HG02870 (cell line): ENCODE measurements around the gene PADI2.
"Not testable (repeated sequence)": the region's sequence is repeated elsewhere in the genome, so short reads cannot be mapped to it uniquely, and the experiment has no call there.

Experiments
- ATAC-seq: cut with Tn5 transposase; IDR thresholded peaks from one replicate; pipeline ENCODE4 v1.9.1; 2021; ENCODE audit warnings: mild to moderate bottlenecking, moderate library complexity; ENCODE audit not compliant: unreplicated experiment

Gene PADI2

GRCh38 chr1:17086751-17087150 lies 32.5 kb downstream of the PADI2 start:
- no peak for ATAC-seq

DNA sequence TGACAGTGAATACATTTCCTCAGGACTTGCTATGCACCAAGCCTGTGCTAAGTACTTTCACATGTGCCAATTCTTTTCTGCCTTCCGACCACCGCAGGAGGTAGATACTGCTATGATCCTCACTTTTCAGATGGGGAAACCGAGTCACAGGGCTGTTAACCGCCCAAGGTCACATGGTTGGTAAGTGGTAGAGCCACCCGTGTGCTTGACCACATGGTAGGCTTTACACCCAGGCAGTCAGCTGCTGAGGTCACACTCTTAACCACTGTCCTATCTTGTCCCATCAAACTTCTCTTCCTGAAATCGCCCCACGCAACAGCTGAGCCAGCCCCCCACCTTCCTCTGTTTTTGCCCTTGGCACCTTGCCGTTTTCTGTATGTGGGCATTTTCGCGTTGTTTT lies 34.5 kb downstream of the PADI2 start:
- no peak for ATAC-seq

DNA sequence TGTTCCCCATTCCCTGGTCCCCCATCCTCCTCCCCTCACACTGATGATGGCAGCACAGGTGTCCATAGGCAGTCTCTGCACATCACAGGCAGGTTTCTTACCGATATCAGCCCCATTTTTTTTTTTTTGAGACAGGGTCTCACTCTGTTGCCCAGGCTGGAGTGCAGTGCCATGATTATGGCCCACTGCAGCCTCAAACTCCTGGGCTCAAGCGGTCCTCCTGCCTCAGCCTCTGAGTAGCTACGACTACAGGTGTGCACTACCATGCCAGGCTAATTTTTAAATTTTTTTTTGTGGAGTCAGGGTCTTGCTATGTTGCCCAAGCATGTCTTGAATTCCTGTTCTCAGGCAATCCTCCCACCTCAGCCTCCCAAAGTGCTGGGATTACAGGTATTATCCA lies 36.5 kb downstream of the PADI2 start:
- ATAC-seq = no peak

DNA sequence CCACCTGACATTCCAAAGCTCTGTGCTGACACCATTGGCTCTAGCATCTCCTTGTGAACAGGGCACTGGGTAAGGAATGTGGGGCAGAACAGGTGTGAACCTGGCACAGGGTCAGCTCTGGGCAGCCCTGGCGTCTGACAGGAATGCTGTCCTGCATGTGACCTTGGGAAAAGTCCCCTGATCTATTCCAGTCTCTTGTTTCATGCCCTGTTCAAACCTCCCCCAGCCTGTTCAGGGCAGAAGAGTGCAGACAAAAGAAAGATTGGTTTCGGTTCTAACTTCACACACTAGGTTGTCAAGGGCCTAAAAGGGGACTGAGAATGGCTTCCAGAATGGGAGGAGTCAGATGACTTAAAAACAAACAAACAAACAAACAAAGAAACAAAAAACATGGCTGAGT lies 37.8 kb downstream of the PADI2 start:
- ATAC-seq = no peak

GRCh38 chr1:17080880-17081279 lies 38.4 kb downstream of the PADI2 start:
- no peak for ATAC-seq

- ATAC-seq = no peak
These were observed 39.0 kb downstream of the PADI2 start for GRCh38 chr1:17080085-17080759.

GRCh38 chr1:17078991-17079868 lies 40.0 kb downstream of the PADI2 start:
- no peak for ATAC-seq

DNA sequence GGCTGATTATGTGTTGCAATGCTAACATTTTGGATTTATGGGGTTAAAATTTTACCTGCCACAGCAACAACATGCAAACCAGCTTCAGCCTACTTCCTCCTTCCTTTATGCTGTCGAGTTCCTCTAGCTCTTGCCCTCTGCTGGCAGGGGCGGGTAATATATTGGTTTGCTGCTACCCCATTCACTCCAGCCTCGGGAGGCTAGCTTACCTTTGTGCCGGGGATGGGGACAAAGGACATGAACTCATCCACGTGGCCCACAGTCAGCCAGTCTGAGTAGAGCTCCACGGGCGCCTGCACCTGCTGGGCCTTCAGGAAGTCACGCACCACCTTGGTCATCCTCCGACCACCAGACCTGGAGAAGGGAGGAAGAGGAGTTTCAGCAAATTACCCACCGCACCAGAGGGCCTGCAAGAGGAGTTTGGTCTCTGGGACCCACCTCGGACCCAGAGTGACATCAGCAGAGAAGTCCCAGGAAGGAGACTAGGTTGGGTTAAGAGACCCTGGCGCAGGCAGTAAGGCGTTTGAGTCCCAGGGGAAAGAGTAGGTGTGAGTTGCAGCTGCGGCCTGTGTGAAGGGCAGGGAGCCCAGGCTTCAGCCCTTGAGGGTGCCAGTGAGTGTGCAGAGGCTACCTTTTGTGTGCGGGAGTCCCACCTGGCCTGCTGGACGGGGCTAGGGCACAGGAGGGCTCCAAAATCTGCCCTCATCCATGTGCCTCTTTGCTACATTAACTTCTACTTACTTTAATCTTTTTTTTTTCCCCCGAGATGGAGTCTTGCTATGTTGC lies 43.6 kb downstream of the PADI2 start:
- ATAC-seq = no peak

GRCh38 chr1:17071794-17072193 lies 47.5 kb downstream of the PADI2 start:
- no peak for ATAC-seq

DNA sequence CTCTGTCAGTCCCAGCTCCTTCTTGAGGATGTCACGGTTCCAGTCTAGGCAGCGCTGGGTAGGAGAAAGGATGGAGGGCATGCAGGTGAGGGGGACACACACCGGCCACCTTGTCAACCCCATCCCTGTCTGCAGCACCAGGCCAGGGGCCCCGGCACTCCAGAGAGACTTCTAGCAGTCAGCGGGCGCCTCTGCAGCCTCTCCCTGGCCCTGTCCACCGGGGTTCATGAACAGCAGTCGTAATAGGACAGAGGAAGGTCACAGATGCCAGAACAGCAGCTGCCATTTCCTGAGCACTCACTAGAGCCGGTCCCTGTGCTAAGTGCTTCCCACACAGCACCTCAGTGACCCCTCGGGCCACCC lies 49.1 kb downstream of the PADI2 start:
- ATAC-seq = no peak

- no peak for ATAC-seq
These were observed 49.6 kb downstream of the PADI2 start for GRCh38 chr1:17069452-17070162.

GRCh38 chr1:17068789-17069188 lies 50.5 kb downstream of the PADI2 start:
- ATAC-seq = no peak

- no peak for ATAC-seq
These were observed 51.6 kb downstream of the PADI2 start for GRCh38 chr1:17067465-17068240.

DNA sequence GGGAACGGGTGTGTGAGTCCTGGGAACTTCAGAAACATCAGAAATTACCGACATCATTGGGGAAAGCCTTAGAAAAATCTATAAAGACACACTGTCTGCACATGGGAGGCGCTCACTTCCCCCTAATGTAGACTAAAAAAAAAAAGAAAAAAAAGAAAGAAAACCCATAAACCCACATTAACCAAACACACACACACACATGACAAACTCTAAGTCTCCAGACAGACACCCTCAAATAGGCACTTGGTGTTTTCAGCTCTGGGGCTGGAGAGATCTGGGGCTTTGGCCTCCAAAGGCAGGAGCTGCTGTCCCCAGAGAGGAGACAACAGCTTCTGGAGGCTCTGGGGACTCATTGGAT lies 52.2 kb downstream of the PADI2 start:
- ATAC-seq = no peak

DNA sequence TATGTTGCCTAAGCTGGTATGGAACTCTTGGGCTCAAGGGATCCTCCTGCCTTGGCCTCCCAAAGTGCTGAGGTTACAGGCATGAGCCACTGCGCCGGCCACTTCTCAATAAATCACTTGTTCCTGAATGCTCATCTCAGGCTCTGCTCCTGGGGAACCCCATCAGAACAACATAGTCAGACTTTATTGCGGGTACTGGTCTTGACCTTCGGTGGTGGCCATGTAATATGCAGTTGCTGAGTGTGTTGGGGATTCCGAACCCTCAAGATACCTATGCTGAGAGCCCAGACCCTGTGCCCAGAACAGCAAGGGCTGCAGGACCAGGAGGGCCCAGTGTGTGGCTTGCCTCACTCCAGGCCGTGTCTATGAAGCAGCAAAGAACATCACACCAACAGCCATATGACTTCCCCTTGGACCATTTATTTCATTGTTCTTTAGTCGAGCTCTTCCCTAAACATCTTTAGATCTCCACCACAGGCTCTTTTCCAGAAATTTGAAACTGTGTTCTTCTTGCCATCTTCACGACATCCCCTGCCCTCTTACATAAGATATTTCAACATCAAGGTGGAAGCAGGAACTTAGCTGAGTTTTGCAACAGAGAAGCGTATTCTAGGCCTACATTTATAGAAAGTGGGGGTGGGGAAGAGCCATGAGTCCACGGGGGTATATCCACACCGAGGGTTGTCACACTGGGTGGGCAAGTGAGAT lies 52.7 kb downstream of the PADI2 start:
- no peak for ATAC-seq

- ATAC-seq = no peak
These were observed 53.6 kb downstream of the PADI2 start for GRCh38 chr1:17065666-17066065.

DNA sequence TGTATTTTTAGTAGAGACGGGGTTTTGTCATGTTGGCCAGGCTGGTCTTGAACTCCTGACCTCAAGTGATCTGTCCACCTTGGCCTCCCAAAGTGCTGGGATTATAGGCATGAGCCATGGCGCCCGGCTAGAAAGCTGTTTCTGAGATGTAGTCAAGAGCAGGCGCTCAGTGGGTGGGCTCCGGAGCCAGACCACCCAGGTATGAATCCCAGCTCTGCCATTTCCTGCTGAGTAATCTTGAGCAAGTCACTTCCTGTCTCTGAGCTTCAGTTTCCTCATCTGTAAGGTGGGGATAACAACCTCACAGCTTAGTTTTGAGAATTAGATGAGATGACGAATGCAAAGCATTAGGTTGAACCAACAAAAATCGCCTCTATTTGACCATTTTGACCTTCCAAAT lies 56.5 kb downstream of the PADI2 start:
- not testable (repeated sequence) for ATAC-seq

GRCh38 chr1:17061892-17062291 lies 57.4 kb downstream of the PADI2 start:
- ATAC-seq = no peak

- ATAC-seq = no peak
These were observed 57.8 kb downstream of the PADI2 start for GRCh38 chr1:17061486-17061885.

DNA sequence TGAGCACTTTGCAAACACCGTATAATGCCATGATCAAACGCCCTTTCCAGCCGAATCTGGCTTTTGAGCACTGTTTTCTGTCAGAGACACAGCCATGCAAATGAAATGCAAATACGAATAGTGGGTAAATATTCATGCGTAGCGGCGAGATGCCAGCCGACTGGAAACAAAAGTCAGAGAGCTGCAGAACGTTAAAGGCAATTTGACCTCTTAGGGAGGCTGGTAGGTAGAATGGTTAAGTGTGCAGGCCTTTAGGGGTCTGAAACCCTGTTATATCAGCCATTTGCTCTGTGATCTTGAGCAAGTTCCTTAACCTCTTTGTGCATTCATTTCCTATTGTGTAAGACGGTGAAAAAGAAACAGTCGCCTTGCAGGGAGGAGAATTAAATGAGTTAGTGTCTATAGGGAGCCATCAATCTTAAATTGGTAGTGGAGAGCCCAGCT lies 58.9 kb downstream of the PADI2 start:
- no peak for ATAC-seq
